Astrocyte of the spinal cord (primary cell): ENCODE results near the gene AMOTL1.
A peak's percentile ranks its signal among the peaks of the same experiment; 100 is the strongest.

ENCODE experiments used
- DNase-seq: peaks from one replicate; pipeline ENCODE4 v3.0.0; 2011; ENCODE audit warnings: low read depth, low spot score
- H3K4me3 ChIP-seq: 2 replicates; pipeline ENCODE4 v1.5.1; 2011; ENCODE audit warnings: low read depth, mild to moderate bottlenecking, low read length, moderate library complexity
- in situ Hi-C: cut with HindIII; loops from 2 replicates; pipeline ENCODE4 v1.10.0; 2017; ENCODE audit warnings: low sequenced_read_pairs
- TF ChIP-seq, protein P1 (sequence below): IDR thresholded peaks from 2 replicates; pipeline ENCODE4 v1.5.1; 2012; ENCODE audit warnings: low read depth, mild to moderate bottlenecking, low read length, inconsistent platforms

AMOTL1 gene

GRCh38 chr11:94735907-94736306 lies 32.2 kb upstream of the AMOTL1 start:
- in situ Hi-C loops = no loop called here
- TF ChIP-seq, protein P1, sequence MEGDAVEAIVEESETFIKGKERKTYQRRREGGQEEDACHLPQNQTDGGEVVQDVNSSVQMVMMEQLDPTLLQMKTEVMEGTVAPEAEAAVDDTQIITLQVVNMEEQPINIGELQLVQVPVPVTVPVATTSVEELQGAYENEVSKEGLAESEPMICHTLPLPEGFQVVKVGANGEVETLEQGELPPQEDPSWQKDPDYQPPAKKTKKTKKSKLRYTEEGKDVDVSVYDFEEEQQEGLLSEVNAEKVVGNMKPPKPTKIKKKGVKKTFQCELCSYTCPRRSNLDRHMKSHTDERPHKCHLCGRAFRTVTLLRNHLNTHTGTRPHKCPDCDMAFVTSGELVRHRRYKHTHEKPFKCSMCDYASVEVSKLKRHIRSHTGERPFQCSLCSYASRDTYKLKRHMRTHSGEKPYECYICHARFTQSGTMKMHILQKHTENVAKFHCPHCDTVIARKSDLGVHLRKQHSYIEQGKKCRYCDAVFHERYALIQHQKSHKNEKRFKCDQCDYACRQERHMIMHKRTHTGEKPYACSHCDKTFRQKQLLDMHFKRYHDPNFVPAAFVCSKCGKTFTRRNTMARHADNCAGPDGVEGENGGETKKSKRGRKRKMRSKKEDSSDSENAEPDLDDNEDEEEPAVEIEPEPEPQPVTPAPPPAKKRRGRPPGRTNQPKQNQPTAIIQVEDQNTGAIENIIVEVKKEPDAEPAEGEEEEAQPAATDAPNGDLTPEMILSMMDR = no peak
- H3K4me3 ChIP-seq = no peak overlapping the region
- no peak for DNase-seq

GRCh38 chr11:94737171-94737611 lies 31.0 kb upstream of the AMOTL1 start:
- TF ChIP-seq, protein P1 = no peak
- in situ Hi-C loops = no loop called here
- DNase-seq = peak; percentile 44
- no peak overlapping the region for H3K4me3 ChIP-seq

DNA sequence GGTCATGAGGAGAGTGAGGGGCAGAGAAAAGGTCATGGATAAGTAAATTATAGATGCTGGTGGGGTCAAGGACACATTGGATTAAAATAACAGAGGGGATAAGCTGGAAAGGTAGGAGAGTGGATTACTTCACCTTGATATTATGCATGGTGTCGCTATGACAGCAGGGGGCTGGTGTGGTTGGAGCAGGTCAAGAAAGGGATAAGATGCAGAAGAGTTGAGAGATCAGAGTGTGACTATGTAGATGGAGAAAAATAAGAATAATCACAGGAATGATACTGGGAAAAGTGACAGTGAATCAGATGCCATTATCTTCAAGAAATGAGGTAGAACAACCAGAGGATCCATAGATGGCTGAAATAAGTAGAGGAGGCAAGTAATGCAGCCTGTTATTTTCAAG lies 29.4 kb upstream of the AMOTL1 start:
- DNase-seq = no peak
- in situ Hi-C loops = no loop called here
- no peak overlapping the region for H3K4me3 ChIP-seq
- TF ChIP-seq, protein P1 = no peak

GRCh38 chr11:94739331-94739730 lies 28.8 kb upstream of the AMOTL1 start:
- DNase-seq = no peak
- TF ChIP-seq, protein P1 = no peak
- in situ Hi-C loops = no loop called here
- no peak overlapping the region for H3K4me3 ChIP-seq

GRCh38 chr11:94740083-94741021 lies 27.8 kb upstream of the AMOTL1 start:
- DNase-seq = no peak
- in situ Hi-C loops = no loop called here
- TF ChIP-seq, protein P1 = no peak

GRCh38 chr11:94741022-94741679 lies 27.0 kb upstream of the AMOTL1 start:
- in situ Hi-C loops = no loop called here
- peak; percentile 67 for DNase-seq
- TF ChIP-seq, protein P1 = peak; percentile 63

More at GRCh38 chr11:94740083-94741021, 27.8 kb upstream of the AMOTL1 start:
- H3K4me3 ChIP-seq = peak overlapping the region; percentile 49

More at GRCh38 chr11:94741022-94741679, 27.0 kb upstream of the AMOTL1 start:
- peak overlapping the region; percentile 49 for H3K4me3 ChIP-seq
